Fibroblast of peridontal ligament (primary cell): ENCODE measurements around the gene ZNF627.
"Not testable (repeated sequence)": the region's sequence is repeated elsewhere in the genome, so short reads cannot be mapped to it uniquely, and the experiment has no call there.

Experiments
- DNase-seq: peaks from one replicate; pipeline ENCODE4 v3.0.0-alpha.2; 2010; ENCODE audit errors: extremely low read depth

The ZNF627 gene

GRCh38 chr19:11597202-11598102, at the start of gene ZNF627:
Gene ZNF627, plus strand, starts transcription at chr19:11597483. Its CDS starts 145 bp downstream, at chr19:11597628.
- DNase-seq: peak; percentile 97

GRCh38 chr19:11547929-11548700, 49.2 kb upstream of the ZNF627 start:
- no peak for DNase-seq

GRCh38 chr19:11549386-11549953, 47.8 kb upstream of the ZNF627 start:
- no peak for DNase-seq

GRCh38 chr19:11550265-11550664, 47.0 kb upstream of the ZNF627 start:
- DNase-seq: no peak

GRCh38 chr19:11551603-11552235, 45.6 kb upstream of the ZNF627 start:
- no peak for DNase-seq

- DNase-seq: no peak
These were observed 44.5 kb upstream of the ZNF627 start for GRCh38 chr19:11552666-11553372.

- no peak for DNase-seq
These were observed 43.1 kb upstream of the ZNF627 start for GRCh38 chr19:11554160-11554559.

- no peak for DNase-seq
These were observed 42.0 kb upstream of the ZNF627 start for GRCh38 chr19:11555246-11555645.

- DNase-seq: no peak
These were observed 40.5 kb upstream of the ZNF627 start for GRCh38 chr19:11556634-11557420.

- DNase-seq: peak; percentile 96
These were observed 38.1 kb upstream of the ZNF627 start, which contains the start of gene ELOF1 for GRCh38 chr19:11558881-11559828. Gene ELOF1, minus strand, starts transcription at chr19:11559230. Its CDS starts 4,883 bp downstream, at chr19:11554347.

GRCh38 chr19:11560404-11561051, 36.8 kb upstream of the ZNF627 start:
- peak; percentile 79 for DNase-seq

GRCh38 chr19:11563532-11563931, 33.8 kb upstream of the ZNF627 start:
- no peak for DNase-seq

- not testable (repeated sequence) for DNase-seq
These were observed 33.0 kb upstream of the ZNF627 start for GRCh38 chr19:11564082-11564807.

- DNase-seq: not testable (repeated sequence)
These were observed 31.7 kb upstream of the ZNF627 start for GRCh38 chr19:11565649-11565980.

GRCh38 chr19:11566164-11566563, 31.1 kb upstream of the ZNF627 start:
- DNase-seq: no peak

GRCh38 chr19:11570039-11570462, 27.2 kb upstream of the ZNF627 start:
- no peak for DNase-seq

GRCh38 chr19:11573354-11573753, 23.9 kb upstream of the ZNF627 start:
- not testable (repeated sequence) for DNase-seq

- DNase-seq: not testable (repeated sequence)
These were observed 23.5 kb upstream of the ZNF627 start for GRCh38 chr19:11573763-11574162.
